HG03571 (cell line): ENCODE measurements around the gene DSG1.
"Not testable (repeated sequence)": the region's sequence is repeated elsewhere in the genome, so short reads cannot be mapped to it uniquely, and the experiment has no call there.

Experiments
- ATAC-seq: cut with Tn5 transposase; IDR thresholded peaks from one replicate; pipeline ENCODE4 v1.9.1; 2021; ENCODE audit not compliant: unreplicated experiment

Gene DSG1

DNA sequence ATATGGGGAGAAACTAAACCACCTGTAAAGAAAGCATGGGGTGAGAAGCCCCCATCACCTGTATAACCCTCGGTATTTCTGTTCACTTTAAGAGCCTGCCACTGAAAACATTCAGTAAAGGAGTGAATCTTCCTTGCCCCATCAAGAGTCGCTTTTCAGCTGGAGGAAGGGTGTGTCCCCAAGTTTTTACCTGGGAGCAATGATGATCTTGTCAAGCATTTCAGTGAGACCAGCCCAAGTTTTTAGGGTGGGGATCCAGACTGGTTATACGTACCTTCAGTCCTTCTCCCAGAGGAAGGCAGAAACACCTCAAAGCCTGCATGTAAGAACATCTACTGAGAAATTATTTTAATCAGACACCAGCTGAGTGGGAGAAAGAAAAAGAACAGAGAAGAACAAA is at the start of gene DSG1:
TSS of gene DSG1 (plus strand) at position 301 of the 400 bp plus-strand sequence. CDS start 141 bp downstream, outside the sequence.
- no peak for ATAC-seq

DNA sequence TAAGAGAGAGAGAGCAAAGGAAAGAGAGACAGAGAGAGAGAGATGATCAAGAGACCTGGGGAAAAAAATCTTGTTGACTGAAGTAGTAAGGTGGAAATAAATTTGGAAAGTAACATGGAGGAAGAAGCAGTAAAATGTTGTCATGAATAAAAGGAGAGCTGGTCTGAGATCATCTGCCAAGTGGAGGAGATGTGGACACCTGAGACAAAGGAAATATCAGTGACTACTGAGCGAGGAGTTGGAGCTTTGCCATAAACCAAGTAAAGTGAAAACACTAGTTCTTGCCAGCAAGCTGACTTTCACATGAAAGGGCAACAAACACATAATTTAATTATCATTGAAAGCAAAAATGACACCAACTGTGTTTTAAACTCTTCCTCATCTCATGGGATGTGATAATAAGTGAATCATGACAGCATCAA is 49.0 kb upstream of the DSG1 start:
- no peak for ATAC-seq

DNA sequence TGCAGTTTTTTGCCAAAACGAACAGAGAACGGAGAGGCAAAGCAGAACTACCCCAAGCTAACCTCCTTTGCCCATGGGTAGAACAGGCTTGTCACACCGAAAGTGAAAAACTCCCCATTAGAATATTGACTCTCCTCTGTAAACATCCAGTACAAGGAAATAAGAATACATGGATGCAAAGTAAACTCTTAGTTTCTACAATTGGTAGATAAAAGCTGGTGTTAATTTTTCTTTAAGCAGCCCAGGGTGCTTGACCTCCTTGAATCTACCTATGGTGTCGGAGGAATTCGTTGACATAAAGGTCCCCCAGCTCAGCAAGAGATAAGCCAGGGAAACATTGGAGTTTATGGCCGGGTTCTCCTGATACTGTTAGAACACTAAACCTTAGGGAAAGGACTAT is 48.4 kb upstream of the DSG1 start:
- ATAC-seq = no peak

DNA sequence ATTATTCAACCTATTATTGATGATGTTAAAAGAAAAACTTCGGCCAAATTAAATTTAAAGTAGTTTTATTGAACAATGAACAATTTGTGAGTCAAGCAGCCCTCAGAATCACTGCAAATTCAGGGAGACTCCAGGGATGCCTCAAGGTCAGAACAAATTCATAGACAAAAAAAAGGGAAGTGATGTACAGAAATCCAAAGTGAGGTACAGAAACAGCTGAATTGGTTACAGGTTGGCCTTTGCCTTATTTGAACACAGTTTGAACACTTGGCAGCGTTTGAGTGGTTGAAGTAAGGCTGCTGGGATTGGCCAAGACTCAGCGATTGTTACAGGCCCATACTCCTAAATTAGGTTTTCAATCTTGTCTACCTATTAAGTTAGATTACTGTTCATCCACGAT is 47.4 kb upstream of the DSG1 start:
- ATAC-seq = no peak

DNA sequence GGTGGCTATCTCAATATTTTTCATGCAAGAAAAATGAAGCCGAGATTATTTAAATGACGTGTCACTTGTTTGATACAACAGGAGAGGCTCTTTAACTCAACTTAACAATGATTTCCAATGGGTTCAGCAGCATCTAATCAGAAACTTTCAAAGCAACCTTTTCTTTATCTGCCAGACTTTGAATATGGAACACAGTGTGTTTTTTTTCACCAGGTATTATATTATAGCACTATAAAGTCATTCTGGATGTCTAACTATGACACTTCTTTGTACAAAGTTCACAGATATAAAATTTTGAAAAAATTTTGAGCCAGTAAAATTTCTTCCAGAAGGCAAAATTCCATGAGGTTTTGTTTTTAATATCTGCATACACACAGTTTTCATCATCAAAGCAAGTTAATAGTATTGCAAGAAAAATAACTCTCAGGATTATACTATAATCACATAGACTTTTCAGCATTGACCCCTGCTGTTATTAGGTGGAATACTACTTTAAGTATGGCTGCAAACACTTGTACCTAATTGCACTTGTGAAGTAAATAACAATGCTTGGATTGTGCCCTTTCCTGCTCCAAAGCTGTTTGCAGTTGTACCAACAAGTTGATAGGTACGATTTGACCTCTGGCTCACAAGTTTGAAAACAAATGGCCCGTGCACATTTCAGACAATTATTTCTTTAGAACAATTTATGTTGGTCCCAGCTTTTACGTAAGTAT is 44.0 kb upstream of the DSG1 start:
- ATAC-seq = no peak

DNA sequence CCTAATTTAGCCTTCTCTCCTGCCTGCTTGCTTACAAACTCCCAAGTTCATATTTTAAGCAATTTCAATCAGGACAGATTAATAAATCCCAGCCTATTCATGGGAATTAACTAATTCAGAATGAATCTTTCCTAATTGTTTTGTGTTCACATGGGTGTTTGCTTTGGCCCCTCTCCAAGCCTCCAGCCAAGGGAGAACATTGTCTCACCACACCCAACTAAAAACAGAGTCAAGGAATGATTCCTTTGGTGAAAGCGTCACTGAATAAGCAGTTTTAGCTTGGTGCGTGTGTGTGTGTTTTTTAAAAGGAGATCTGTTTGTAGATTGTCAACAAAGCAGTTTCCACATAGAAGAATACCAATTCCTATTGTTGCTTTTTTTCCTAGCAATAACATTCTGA is 43.0 kb upstream of the DSG1 start:
- ATAC-seq = no peak

DNA sequence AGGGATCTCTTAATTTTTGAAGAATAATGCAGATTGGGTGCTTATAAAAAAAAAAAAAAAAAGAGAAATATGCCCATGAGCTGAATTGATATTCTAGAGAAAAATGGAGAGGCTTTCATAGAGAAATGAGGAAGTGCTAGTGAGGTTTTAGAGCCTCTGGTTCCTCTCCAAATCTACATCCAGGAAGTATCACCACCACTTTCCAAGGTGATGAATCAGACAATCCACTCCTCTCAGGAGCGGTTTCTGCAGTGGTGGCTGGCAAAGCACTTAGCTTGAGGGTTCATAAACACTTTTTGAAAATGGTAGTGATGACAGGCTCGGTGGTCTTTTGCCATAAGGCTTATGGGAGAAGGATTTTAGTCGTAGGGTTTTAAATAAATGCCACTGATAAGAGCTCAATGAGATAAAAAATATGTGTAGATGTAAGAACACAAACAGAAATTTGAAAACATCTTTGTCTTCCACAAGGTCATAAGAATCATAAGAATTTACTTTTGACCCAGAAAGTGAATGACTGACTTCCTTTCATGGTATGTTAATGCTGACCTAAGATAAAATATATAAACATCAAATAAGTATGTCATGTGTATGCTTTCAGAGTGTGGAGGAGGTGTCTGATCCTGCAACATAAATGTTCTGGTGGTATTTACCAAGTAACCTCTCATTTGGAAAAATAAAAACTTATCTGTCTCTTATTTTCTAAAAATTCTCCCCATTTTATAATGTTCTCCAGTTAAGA is 42.1 kb upstream of the DSG1 start:
- no peak for ATAC-seq

DNA sequence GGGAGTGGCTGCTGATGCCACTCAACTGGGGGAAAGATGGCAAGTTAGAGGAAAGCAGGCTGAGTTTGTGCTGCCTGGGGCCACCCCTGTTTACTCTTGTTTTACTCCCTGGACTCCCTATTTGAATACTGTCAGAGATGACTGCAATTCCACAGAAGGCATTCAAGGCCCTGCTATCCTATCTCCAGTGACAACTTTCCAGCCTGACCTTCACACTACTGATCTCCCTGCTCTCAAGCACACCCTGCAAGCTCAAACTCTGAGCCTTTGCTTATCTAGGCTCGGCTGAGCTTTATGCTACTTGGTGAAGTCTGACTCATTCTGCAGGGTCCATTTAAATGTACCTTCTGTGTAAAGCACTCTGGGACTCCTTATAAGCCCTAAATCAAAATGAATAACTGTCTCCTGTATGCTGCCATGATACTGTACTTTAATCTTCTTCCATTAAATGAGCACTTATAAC is 39.3 kb upstream of the DSG1 start:
- ATAC-seq = no peak

DNA sequence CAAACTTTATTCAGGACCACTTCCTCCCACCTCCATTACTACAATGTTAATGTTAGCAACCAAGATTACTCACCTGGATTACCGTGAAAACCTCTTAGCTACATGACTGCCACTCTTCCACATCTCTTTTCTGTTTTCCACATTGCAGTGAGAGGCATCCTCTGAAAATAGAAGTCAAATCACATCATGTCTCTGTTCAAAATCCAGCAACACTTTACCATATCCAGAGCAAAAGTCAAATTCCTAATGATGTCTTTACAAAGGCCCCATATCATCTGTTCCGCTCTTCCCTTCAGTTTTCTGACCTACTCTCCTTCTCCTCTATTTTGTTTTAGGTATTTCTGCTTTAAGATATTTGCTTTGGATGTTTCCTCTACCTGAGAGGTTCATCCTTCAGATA is 37.5 kb upstream of the DSG1 start:
- no peak for ATAC-seq

DNA sequence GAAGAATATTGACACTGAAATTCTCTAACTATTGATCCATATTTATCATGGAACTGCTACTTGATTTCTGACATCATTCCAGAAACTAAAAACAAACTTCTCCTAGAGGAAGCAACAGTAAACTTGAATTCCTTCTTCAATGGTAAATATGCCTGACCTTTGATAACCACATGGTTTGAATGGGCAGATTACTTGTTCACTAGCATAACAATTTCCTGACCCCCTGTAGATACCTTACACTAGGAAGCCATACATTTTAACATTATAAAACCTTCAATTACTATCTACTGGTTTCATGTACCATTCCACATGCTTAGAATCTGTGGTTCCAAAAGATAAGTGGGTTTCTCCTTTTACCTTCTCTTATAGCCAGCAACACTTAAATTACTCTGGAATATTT is 36.5 kb upstream of the DSG1 start:
- ATAC-seq = no peak

DNA sequence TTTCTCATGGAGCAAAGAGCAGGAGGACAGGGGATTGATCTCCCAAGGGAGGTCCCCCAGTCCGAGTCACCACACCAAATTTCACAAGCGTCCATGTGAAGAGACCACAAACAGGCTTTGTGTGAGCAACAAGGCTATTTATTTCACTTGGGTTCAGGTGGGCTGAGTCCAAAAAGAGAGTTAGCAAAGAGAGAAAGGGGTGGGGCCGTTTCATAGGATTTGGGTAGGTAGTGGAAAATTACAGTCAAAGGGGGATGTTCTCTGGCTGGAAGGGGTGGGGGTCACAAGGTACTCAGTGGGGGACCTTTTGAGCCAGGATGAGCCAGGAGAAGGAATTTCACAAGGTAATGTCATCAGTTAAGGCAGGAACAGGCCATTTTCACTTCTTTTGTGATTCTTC is 28.5 kb upstream of the DSG1 start:
- ATAC-seq = not testable (repeated sequence)

DNA sequence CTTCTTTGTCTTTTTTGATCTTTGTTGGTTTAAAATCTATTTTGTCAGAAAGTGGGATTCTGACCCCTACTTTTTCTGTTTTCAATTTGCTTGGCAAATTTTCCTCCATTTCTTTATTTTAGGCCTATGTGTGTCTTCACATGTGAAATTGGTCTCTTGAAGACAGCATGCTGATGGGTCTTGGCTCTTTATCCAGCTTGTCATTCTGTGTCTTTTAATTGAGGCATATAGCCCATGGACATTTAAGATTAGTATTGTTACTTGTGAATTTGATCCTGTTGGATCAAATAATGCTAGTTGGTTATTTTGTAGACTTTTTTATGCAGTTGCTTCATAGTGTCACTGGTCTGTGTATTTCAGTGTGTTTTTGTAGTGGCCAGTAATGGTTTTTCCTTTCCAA is 26.3 kb upstream of the DSG1 start:
- no peak for ATAC-seq

DNA sequence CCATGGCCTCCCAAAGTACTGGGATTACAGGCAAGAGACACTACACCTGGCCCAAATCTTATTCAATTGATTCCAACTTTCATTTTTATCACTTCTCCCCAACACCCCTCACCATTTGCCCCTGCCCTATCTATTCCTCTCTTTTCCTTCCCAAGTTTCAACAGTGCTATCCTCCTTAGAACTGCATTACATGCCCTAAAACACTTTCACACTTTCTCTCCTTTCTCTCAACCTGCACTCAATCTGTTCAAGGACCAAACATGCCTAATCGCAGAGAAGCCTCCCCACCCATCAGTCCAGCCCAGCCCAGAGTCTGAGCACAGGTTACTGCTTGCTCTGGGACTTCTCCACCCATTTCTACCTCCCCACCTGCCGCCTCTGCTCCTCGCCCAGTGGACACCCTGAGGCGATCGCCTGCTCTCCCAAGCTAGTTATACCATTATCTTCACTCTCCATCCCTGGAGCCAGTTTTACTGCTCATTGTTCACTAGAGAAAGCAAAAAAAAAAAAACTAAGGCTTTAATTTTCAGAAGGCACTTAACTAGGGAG is 23.7 kb upstream of the DSG1 start:
- ATAC-seq = no peak

DNA sequence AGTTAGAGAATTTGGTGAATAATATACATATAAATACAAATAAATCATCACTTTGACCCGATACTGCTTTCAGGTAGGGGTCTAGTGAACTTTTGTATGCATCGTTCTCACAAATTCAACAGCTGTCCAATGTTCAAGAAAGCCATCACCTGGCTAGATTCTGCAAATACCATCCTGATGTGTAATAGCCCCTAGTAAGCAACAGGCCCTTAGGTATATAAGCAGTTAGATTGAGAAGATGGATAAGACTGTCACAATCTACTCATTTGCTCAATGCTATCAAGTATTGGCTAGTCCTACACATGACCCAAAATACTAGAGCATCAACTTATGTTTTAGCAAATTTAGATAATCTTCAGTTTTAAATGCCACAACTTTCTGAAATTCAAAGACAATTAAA is 20.7 kb upstream of the DSG1 start:
- ATAC-seq = no peak

DNA sequence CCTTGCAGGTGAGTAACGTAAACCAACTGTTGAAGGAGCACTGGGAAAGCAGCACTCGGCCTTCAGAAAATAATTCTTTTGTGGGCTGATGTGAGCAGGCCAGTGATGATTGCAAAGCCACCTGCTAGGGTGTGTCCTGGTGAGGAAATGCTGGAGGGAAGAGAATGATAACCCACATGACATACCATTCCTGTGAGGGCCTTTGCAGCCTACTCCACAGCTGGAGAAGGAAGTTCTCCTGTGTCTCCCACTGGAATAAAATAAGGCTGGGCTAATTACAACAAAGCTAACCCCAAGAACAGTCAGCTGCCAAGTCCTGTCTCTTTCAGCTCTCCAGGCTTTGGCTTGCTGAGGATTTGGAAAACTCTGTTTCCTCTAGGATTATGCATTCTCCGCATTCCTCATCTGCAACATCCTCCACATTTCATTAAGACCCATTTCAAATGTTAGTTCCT is 16.7 kb upstream of the DSG1 start:
- no peak for ATAC-seq

DNA sequence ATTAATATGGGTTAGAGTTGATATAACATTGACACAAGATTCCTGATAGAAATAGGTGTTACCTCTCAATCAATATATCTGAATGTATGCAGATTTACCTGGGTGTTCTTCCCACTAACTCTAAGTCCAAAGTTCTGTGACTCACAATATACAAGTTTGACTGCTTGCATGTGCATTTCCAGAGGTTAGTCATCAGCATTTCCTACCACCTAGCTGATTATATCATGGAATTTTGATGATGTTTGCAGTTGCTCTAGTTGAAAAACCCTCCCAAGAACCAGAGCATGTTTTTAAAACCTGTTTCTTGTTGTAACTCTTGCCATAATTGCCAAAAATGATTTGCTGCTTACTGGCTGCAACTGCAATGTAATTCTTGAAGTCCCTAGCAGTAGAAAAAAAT is 15.0 kb upstream of the DSG1 start:
- ATAC-seq = no peak

DNA sequence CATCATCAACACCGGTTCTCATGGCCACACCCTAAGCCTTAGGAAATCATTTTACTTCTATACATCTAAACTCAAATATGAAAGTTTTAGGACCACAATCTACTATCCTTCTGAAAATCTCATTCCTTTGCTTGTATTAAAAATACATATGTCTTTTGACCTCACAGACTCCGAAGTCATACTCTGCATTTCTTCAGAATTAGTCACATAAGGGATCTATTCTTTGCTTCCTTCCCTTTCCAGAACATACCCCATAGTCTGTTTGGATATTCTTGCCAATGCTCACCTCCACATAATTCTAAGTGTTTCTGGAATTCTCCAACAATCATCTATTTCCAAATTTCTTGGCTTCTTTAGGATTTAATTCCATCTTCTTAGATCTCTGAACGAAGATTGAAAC is 14.2 kb upstream of the DSG1 start:
- ATAC-seq = no peak

DNA sequence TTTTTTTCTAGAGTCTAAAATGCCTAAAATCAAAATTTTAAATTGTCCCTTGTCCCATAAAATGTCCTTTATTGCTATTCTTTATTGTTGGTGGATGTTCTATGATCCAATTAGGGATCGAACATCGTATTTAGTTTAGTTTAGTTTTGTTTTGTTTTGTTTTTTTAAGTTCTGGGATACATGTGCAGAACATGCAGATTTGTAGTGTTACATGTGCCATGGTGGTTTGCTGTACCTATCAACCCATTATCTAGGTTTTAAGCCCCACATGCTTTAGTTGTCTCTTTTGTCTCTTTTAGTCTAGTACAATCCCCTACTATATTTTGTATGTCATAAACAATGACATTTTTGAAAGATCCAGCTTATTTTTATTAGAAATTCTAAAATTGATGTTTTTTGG is 8.8 kb upstream of the DSG1 start:
- ATAC-seq = no peak

DNA sequence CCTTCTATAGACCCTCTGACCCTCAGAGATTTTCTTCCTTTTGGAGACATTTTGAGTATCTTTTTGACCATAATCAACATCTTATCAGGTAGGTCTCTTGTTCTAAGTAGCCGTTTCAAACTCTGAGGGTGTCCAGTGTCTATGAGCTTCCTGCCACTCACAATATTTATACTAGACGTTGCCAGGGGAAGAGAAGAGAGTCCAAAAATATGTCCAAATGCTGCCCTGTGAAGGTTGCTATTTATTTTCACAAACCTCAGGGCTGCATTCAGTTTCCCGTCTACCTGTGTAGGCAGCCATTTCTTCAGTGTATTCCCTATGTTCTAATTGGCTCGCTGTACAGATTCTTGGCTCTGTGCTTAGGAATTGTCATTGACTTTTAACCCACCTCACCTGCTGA is 986 bp upstream of the DSG1 start:
- no peak for ATAC-seq

DNA sequence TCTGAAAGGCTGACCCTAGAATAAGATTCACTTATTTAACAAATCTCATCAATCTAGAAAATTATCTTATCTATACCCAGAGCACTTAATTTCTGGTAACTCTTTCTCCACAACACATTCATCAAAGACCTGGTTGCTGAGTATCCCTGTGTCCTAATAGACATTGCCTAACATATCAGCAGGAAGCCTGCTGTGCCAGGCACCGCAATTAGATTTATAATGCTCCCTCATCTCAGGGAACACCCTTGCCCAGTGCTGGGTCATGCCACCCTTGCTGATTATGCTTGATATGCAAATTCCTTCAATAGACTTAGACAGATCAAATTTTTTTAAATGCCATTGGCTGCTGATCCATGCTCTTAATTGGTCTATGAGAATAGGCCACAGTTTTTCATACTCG is 3.8 kb downstream of the DSG1 start:
- ATAC-seq = no peak

DNA sequence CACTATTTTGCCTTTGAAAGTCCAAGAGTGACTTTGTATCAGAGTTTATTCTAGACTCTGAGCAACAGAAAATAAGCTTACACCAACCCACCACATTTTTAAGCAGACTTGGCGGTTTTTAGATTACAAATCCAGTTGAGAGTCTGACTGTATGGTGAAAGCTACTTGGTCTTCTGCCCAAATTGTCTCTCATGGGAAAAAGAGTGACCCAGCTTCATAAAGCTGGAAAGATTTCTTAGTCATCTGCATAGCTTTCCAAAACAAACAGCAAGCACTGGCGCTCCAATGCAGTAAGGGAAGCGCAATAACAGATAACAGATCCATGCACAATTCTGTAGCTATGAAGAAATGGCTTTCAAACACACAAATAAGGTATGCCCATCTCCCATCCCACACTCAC is 7.1 kb downstream of the DSG1 start:
- ATAC-seq = no peak

DNA sequence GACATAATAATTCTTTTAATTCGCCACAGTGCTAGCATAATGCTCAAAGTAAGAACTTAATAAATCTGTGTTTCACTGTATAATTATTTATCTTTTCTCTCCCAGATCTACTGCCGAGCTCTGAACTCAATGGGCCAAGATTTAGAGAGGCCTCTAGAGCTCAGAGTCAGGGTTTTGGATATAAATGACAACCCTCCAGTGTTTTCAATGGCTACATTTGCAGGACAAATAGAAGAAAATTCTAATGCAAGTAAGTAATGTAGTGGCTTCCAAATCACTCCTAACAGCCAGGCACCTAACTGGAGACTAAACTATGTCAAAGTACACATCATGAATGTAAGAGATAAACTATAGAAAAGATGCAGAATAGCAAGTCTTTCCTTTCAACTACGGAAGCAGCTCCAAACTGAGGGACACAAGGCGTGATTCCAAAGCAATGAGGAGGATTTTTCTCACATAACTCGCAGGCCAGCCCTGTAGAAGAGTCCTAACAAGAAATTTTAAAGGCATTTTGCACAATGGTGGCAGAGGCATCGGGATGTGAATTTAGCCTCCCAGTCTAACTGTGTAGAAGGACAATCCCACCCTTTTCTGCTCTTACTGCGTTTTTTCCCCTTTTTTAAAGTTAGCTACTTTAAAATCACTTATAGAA is 12.0 kb downstream of the DSG1 start:
- no peak for ATAC-seq
